Left ventricle myocardium superior (tissue), 1 donor: ENCODE measurements around the gene N4BP2L2. TPM values are rescaled to one million over a fixed set of nuclear protein-coding genes. Genes with fewer than 3 reads are reported as not detected.

Experiments used
- ATAC-seq: fragments of 200-7000 bp; cut with Tn5 transposase; one replicate; pipeline ENCODE4 v1.9.1; 2020; ENCODE audit warnings: mild to moderate bottlenecking, moderate library complexity
- DNase-seq: peaks from one replicate; pipeline ENCODE4 v3.0.0-alpha.2; 2020
- intact Hi-C: fragments of 100-400 bp; cut with micrococcal nuclease; formaldehyde crosslinking; loops from one replicate; pipeline ENCODE4 v1.11.0; 2022
- total RNA-seq: library from RNA; stranded (reverse); fragmentation: NEBNext Ultra II Directional; extraction: Animal tissue kit (Norgen Biotek cat#: 25700); gene quantifications from one replicate; pipeline ENCODE4 v1.2.1, GENCODE V29; 2021
- donor health status: DM: no; HTN: yes; CAD: no; lungs with severe emphysema.

N4BP2L2 gene
- total RNA-seq, 1 donor from 2014 or later: 123 TPM

GRCh38 chr13:32431361-32431760, 107.2 kb downstream of the N4BP2L2 start:
- DNase-seq: no peak
- no peak for ATAC-seq
- intact Hi-C loops: no loop called here

DNA sequence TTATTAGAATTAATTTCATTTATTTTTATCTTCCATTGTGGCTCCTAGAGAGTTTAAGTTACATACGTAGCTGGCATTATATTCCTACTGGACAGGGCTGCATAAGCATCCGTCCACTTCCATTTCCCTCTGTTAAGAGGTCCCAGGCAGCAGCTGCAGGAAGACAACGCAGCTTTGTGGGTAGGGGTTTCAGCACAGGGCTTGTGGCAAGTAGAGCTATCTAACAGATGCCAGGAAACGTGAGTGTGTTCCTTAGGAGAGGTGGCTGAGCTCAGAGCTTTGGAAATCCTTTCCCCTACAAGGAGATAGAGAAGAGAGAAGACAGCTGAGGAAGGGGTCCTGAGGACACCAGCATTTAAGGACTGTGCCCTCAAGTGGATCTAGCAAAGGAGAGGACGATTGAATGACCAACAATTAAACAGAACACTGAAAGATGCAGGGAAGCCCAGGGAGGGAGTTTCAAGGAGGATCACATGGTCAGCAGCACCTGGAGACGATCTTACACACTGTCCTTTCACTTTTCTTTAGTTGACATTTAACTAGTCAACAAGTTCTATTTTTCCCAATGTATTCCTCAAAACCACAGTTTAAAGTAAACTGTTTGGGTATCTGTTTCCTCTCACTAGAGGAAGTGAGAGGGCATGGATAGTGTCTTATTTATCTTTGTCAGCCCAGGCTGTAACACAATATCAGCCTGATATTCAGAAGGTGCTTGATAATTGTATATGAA, 108.4 kb downstream of the N4BP2L2 start:
- ATAC-seq (no peak), DNase-seq (no peak)
- intact Hi-C loops: no loop called here

DNA sequence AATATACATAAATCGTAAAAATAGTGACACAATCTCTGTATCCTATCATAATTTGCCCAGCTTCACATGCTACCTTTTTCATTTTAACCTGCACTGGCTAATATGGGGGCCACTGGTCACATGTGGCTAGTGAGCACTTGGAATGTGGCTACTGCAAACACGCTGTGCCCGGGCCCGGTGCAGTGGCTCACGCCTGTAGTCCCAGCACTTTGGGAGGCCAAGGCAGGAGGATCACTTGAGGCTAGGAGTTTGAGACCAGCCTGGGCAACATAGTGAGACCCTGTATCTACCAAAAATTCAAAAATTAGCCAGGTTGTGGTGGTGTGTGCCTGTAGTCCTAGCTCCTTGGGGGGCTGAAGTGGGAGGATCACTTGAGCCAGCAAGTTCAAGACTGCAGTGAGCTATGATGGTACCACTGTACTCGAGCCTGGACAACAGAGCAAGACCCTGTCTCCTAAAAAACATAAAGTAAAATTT, 109.1 kb downstream of the N4BP2L2 start:
- DNase-seq (no peak), ATAC-seq (no peak)

DNA sequence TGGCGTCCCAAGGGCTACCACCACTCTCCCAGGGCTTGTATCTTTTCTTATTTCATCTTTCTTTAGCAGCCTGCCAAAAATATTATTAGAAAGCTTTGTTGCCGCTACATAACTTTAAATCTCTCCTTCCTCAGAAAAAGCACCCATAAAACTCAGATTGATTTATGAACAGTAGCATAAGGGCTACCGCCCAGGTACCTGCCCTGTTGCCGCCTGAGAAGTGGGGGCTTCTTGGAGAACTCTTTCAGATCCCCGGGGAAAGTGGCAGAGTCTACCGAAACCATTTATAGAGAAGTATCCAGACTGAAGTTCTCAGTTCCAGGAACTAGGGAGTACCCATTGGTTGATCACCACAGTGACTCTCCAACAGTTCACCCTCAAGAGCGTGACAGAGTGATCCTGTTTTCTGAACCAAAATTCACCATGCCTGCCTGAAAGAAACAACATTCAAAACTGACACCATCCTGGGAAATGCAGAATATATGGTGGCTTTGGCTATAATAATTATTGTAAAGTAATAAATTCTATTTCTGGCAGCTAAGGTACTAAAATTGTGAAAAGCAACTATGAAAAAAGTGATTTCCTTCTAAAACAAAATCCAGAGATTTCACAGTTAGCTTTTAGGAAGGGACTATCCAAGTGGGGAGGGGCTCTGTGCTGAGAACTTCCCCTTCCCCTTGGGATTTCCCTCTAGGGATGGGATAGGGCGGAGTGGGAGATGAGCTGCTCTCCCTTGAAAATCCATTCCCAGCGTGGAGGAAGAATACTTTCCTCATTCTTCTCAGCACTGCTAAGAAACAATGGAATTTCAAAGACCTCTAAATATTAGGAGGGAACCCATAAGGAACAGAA, 109.8 kb downstream of the N4BP2L2 start:
- ATAC-seq: peak; percentile 17
- no peak for DNase-seq
- intact Hi-C loops: loop anchor here (10.0 kb wide), 1 partner anchor 106 kb away; the partner anchor contains the start of gene N4BP2L2

More for the DNA sequence above, 109.1 kb downstream of the N4BP2L2 start:
- intact Hi-C loops: loop anchor here (10.0 kb wide), 1 partner anchor 105 kb away; the partner anchor contains the start of gene N4BP2L2

DNA sequence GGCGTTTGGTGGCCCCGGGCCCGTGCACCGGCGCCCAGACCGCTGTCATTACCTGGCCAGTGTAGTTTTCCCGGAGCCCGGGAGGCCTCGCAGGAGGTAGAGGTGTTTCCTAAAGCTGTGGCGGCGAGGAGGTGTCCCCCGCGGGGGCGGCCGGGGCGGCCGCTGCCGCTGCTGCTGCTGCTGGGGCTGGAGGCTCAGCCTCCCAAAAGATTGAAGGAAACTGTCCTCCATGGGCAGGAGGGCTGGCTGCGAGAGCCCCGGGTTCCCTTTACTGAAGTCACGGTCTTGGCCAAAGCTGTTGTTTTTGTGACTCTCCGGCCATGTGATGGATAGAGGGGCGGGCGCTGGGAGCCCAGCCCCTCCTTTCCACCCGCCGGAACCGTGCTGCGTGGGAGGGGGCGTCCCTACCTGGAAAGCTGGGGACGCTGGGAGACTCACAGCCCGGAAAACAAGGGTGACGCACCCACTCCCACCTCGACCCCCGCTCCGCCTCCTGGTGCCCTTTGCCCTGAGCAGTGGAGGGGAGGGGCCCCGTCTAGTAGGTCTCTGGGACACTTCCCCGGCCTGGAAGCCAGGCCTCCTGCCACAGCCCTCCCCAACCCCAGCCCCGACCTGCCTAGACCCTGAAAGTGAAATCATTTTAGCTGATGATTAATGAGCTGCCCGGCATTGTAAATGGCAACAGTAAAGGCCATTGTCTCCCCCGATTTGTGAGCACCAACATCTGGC, 110.6 kb downstream of the N4BP2L2 start, which contains the start of gene N4BP2L1:
N4BP2L1 (minus strand) TSS at position 279 of the 729 bp plus-strand sequence; CDS start at position 231, 48 bp downstream.
- intact Hi-C loops: loop anchor here (10.0 kb wide), 1 partner anchor 107 kb away; the partner anchor contains the start of gene N4BP2L2

GRCh38 chr13:32426990-32427851, 111.4 kb downstream of the N4BP2L2 start:
- ATAC-seq (peak; percentile 46), DNase-seq (peak; percentile 64)
- intact Hi-C loops: loop anchor here (10.0 kb wide), 1 partner anchor 108 kb away; the partner anchor contains the start of gene N4BP2L2

More for the DNA sequence above, 110.6 kb downstream of the N4BP2L2 start, which contains the start of gene N4BP2L1:
- DNase-seq (peak; percentile 77), ATAC-seq (peak; percentile 78)

- intact Hi-C loops: loop anchor here (10.0 kb wide), 1 partner anchor 108 kb away; the partner anchor contains the start of gene N4BP2L2
- DNase-seq: no peak
- peak; percentile 28 for ATAC-seq
Observed at GRCh38 chr13:32426191-32426989, 112.2 kb downstream of the N4BP2L2 start.

- DNase-seq: no peak
- ATAC-seq: no peak
- intact Hi-C loops: loop anchor here (10.0 kb wide), 1 partner anchor 110 kb away; the partner anchor contains the start of gene N4BP2L2
Observed at GRCh38 chr13:32425158-32425557, 113.4 kb downstream of the N4BP2L2 start.

DNA sequence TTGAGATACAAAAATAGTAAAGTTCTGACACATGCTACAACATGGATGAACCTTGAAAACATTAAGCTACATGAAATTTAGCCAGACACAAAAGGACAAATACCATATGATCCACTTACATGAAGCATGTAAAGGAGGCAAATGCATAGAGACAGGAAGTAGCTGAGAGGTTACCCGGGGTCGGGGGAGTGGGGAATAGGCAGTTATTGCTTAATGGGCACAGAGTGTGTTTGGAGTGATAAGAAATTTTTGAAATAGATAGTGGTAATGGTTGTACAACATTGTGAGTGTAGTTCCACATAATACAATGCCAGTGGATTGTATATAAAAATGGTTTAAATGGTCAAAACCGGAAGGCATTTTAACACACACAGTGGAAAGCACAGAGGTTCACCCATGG, 115.0 kb downstream of the N4BP2L2 start:
- ATAC-seq (no peak), DNase-seq (no peak)
- intact Hi-C loops: loop anchor here (10.0 kb wide), 1 partner anchor 111 kb away; the partner anchor contains the start of gene N4BP2L2

- DNase-seq: no peak
- ATAC-seq: no peak
- intact Hi-C loops: loop anchor here (10.0 kb wide), 1 partner anchor 115 kb away; the partner anchor contains the start of gene N4BP2L2
Observed at GRCh38 chr13:32419862-32420261, 118.7 kb downstream of the N4BP2L2 start.

GRCh38 chr13:32417995-32418394, 120.6 kb downstream of the N4BP2L2 start:
- intact Hi-C loops: no loop called here
- ATAC-seq (no peak), DNase-seq (no peak)

DNA sequence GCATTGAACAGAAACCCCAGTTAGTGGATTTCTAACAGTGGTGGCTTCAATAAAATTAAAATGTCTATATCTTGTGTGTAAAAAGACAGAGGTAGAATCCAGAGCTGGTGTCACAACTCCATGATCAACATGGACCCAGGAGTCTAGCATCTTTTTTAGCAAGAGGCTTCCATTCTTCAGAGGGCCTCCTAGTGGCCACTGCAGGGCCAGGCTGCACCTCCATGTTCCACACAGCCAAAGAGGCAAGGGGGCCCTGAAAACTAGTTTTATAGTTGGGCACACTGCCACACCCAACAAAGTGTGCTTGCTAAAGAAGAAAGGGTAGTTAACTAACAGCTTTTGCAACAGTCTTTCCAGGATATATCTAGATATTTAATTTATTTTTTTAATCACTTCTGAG, 123.6 kb downstream of the N4BP2L2 start:
- intact Hi-C loops: no loop called here
- no peak for ATAC-seq
- no peak for DNase-seq

GRCh38 chr13:32414580-32414979, 124.0 kb downstream of the N4BP2L2 start:
- ATAC-seq (no peak), DNase-seq (no peak)
- intact Hi-C loops: no loop called here

GRCh38 chr13:32413284-32413683, 125.3 kb downstream of the N4BP2L2 start:
- intact Hi-C loops: no loop called here
- ATAC-seq (no peak), DNase-seq (no peak)

DNA sequence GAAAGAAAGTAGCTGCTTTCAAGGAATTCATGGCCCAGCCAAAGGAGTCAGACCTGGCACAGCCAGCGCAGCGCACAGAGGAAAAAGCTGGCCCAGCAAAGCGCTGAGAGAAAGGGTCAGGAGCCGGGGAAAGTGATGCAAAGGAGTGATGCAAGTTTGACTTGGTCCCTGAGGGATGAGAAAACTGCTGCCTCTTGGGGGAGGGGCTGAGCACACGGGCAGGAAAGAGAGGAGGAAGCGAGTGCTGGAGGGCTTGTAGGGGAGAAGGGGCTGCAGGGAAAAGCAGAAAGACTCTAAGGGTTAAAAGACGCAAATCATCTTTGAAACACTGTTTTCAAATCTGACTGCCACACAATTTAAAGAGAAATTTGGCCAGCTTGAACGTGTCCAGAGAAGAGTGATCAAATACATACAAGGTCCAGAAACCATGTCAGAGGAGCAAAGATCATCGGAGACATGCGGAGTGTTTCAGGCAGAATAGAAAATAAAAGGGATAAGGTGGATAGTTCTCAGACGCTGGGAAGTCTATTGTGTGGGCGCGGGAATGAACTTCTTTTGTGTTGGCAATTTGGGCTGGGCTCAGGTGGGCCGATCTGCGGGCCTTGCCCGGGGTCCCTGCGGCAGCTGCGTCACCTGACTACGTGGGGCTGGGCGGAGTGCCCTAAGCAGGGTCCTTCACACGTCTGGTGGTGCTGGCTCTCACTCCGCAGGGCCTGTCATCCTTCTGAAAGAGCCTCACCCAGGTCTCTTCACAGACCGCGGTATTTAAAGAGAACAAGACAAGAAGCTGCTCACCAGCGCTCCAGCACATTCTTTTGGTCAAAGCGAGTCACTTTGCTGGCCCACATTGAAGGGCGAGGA, 128.8 kb downstream of the N4BP2L2 start:
- peak; percentile 95 for ATAC-seq

DNA sequence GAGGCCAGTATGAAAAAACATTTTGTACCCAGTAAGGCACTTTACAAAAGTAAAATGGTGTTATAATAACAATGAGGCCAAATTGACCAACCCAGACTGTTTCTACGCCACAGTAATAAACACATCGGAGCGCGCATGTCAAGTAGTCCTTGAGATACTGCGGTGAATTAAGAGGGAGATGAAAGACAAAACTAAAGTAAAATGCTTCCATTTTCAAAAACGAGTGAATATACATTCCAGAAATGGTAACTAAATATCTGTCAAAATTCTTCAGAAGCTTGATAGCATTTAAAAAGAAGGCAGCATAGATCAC, 129.6 kb downstream of the N4BP2L2 start:
- intact Hi-C loops: no loop called here
- ATAC-seq (no peak), DNase-seq (no peak)

More for the DNA sequence above, 128.8 kb downstream of the N4BP2L2 start:
- DNase-seq: peak; percentile 62
- intact Hi-C loops: no loop called here
